PC-3 (cell line): Measurements from ENCODE around the gene CSNK1G1. TPM values are rescaled to one million over a fixed set of nuclear protein-coding genes. Genes with fewer than 3 reads are reported as not detected.

Experiments used
- ATAC-seq: fragments of 200-7000 bp; cut with Tn5 transposase; 2 replicates; pipeline ENCODE4 v1.9.1; 2020; ENCODE audit warnings: mild to moderate bottlenecking, moderate library complexity
- BruUV-seq: library from RNA; stranded (reverse); fragments of 400-500 nt; replicated peaks from 2 replicates; lab custom pipeline; 2021; lab: Mats Ljungman, UMichigan
- CTCF ChIA-PET: fragments of 300-600 bp; sonication (Branson Sonifier 250); formaldehyde crosslinking; loops from one replicate; lab custom pipeline; 2022; ENCODE audit warnings: antibody characterized with exemption; lab: Charles Lee
- POLR2A ChIA-PET: fragments of 300-600 bp; sonication (Branson Sonifier 250); formaldehyde crosslinking; loops from one replicate; lab custom pipeline; 2022; ENCODE audit warnings: antibody characterized with exemption; ENCODE audit not compliant: unreplicated experiment; lab: Charles Lee
- DNase-seq: peaks from one replicate; pipeline ENCODE4 v3.0.0-alpha.2; 2015
- H2AFZ ChIP-seq: fragments of 300-600 bp; sonication (generic); 2 replicates; pipeline ENCODE4 v1.6.0; 2016; ENCODE audit warnings: antibody characterized with exemption, low read length
- H3F3A ChIP-seq: fragments of 300-600 bp; sonication (generic); one replicate; pipeline ENCODE4 v1.6.0; 2017; ENCODE audit warnings: antibody characterized with exemption, low read length, control low read depth, mild to moderate bottlenecking; ENCODE audit not compliant: unreplicated experiment
- H3K27ac ChIP-seq: fragments of 300-600 bp; sonication (generic); 2 replicates; pipeline ENCODE4 v1.5.1; 2016; ENCODE audit warnings: mild to moderate bottlenecking, low read length
- H3K27me3 ChIP-seq: fragments of 300-600 bp; sonication (generic); 2 replicates; pipeline ENCODE4 v1.6.1; 2016; ENCODE audit warnings: low read length, mixed read lengths
- H3K36me3 ChIP-seq: fragments of 300-600 bp; sonication (generic); 2 replicates; pipeline ENCODE4 v1.6.1; 2016; ENCODE audit warnings: low read depth, mixed run types, low read length, mixed read lengths
- H3K4me1 ChIP-seq: fragments of 300-600 bp; sonication (generic); 2 replicates; pipeline ENCODE4 v1.5.1; 2016; ENCODE audit warnings: low read length; ENCODE audit not compliant: insufficient read depth
- H3K4me2 ChIP-seq: fragments of 300-600 bp; sonication (generic); 2 replicates; pipeline ENCODE4 v1.6.0; 2016; ENCODE audit warnings: low read length
- H3K4me3 ChIP-seq: fragments of 300-600 bp; sonication (generic); 2 replicates; pipeline ENCODE4 v1.5.1; 2016; ENCODE audit warnings: mild to moderate bottlenecking, low read length, mixed read lengths
- H3K79me2 ChIP-seq: fragments of 300-600 bp; sonication (generic); 2 replicates; pipeline ENCODE4 v1.6.1; 2017; ENCODE audit warnings: low read length, mixed read lengths
- H3K9ac ChIP-seq: fragments of 300-600 bp; sonication (generic); 2 replicates; pipeline ENCODE4 v1.6.0; 2016; ENCODE audit warnings: mild to moderate bottlenecking, low read length
- H3K9me2 ChIP-seq: fragments of 300-600 bp; sonication (generic); replicated peaks from 2 replicates; pipeline ENCODE4 v1.6.1; 2016; ENCODE audit warnings: mixed run types, low read length, mixed read lengths
- H3K9me3 ChIP-seq: fragments of 300-600 bp; sonication (generic); 2 replicates; pipeline ENCODE4 v1.6.1; 2016; ENCODE audit warnings: low read length, mixed read lengths
- H4K20me1 ChIP-seq: fragments of 300-600 bp; sonication (generic); 2 replicates; pipeline ENCODE4 v1.6.1; 2016; ENCODE audit warnings: low read length, mixed read lengths
- EZH2 ChIP-seq: fragments of 300-600 bp; sonication (generic); IDR thresholded peaks from one replicate; pipeline ENCODE4 v1.6.1; 2017; ENCODE audit warnings: antibody characterized with exemption, mild to moderate bottlenecking, low read length; ENCODE audit not compliant: unreplicated experiment
- EZH2phosphoT487 ChIP-seq: fragments of 300-600 bp; sonication (generic); IDR thresholded peaks from 2 replicates; pipeline ENCODE4 v1.6.1; 2018; ENCODE audit warnings: mild to moderate bottlenecking, antibody characterized with exemption, low read length, borderline replicate concordance
- intact Hi-C: fragments of 100-400 bp; cut with micrococcal nuclease; formaldehyde crosslinking; loops from 2 replicates; pipeline ENCODE4 v1.9.0; 2023
- total RNA-seq: library from RNA; depleted of rRNA; stranded (reverse); fragments of >200 nt; gene quantifications from 2 replicates; pipeline ENCODE4 v1.2.3, GENCODE V29; 2014
- TF ChIP-seq, protein P1 (sequence below): fragments of 300-600 bp; sonication (generic); conservative IDR thresholded peaks from 2 replicates; pipeline ENCODE4 v1.5.1; 2017; ENCODE audit warnings: antibody characterized with exemption, low read depth, mild to moderate bottlenecking, low read length

The CSNK1G1 gene
- total RNA-seq, 1 experiment from 2014 or later, result 9.8 TPM

DNA sequence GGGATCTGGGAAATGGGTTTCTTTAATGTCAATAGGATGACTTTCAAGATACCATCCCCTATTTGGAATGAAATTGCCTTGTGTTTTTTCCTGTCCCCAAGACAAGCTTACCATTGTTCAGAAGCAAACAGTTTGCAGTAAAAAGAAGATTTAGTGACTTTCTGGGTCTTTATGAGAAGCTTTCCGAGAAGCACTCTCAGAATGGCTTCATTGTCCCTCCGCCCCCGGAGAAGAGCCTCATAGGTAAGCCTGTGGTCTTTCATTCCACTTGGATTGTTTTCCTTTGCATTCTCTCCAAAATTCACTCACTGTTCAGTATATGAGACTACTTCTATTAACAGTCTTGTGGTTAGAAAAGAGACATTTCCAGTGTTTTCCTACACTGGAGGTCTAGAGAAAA is 230.0 kb downstream of the CSNK1G1 start:
- Histone ChIP-seq H3K4me1 (no peaks in the 10 kb centered on the region), H3K9ac (no peak overlapping the region), H3K27ac (no peak overlapping the region), H3F3A (no peaks in the 10 kb centered on the region), H3K4me3 (no peak overlapping the region), H2AFZ (no peak overlapping the region), H3K36me3 (peaks cover 36% of the 10 kb centered on the region), H3K4me2 (no peak overlapping the region), H4K20me1 (no peaks in the 10 kb centered on the region), H3K9me3 (no peaks in the 10 kb centered on the region), H3K27me3 (no peaks in the 10 kb centered on the region), H3K79me2 (no peaks in the 10 kb centered on the region), H3K9me2 (no peaks in the 10 kb centered on the region)
- ChIA-PET POLR2A (interaction anchor here (0.6 kb wide), 1 partner anchor 1838 kb away, joined by 3 read pairs; no protein-coding TSS in a partner anchor), CTCF (no interaction called here)
- BruUV-seq, result no TSS peak
- intact Hi-C loops, result no loop called here
- TF ChIP-seq EZH2phosphoT487 (no peak), EZH2 (no peak)
- TF ChIP-seq, protein P1, sequence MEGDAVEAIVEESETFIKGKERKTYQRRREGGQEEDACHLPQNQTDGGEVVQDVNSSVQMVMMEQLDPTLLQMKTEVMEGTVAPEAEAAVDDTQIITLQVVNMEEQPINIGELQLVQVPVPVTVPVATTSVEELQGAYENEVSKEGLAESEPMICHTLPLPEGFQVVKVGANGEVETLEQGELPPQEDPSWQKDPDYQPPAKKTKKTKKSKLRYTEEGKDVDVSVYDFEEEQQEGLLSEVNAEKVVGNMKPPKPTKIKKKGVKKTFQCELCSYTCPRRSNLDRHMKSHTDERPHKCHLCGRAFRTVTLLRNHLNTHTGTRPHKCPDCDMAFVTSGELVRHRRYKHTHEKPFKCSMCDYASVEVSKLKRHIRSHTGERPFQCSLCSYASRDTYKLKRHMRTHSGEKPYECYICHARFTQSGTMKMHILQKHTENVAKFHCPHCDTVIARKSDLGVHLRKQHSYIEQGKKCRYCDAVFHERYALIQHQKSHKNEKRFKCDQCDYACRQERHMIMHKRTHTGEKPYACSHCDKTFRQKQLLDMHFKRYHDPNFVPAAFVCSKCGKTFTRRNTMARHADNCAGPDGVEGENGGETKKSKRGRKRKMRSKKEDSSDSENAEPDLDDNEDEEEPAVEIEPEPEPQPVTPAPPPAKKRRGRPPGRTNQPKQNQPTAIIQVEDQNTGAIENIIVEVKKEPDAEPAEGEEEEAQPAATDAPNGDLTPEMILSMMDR, result no peak
- no peak for DNase-seq
- ATAC-seq, result no peak

- H4K20me1 ChIP-seq, result no peaks in the 10 kb centered on the region
- no peak for ATAC-seq
- H3K79me2 ChIP-seq, result no peaks in the 10 kb centered on the region
- no peak overlapping the region for H2AFZ ChIP-seq
- H3F3A ChIP-seq, result no peaks in the 10 kb centered on the region
- H3K27ac ChIP-seq, result no peak overlapping the region
- no peak overlapping the region for H3K9ac ChIP-seq
- no peaks in the 10 kb centered on the region for H3K27me3 ChIP-seq
- no peaks in the 10 kb centered on the region for H3K4me1 ChIP-seq
- H3K9me3 ChIP-seq, result no peaks in the 10 kb centered on the region
- BruUV-seq, result no TSS peak
- no peaks in the 10 kb centered on the region for H3K9me2 ChIP-seq
- H3K4me3 ChIP-seq, result no peak overlapping the region
- no peak overlapping the region for H3K4me2 ChIP-seq
- POLR2A ChIA-PET, result no interaction called here
- intact Hi-C loops, result no loop called here
- no peak for DNase-seq
- CTCF ChIA-PET, result no interaction called here
- TF ChIP-seq, protein P1, result no peak
- peaks cover 27% of the 10 kb centered on the region for H3K36me3 ChIP-seq
Measured at GRCh38 chr15:64122936-64123351, 233.0 kb downstream of the CSNK1G1 start.

GRCh38 chr15:64122444-64122843 is 233.5 kb downstream of the CSNK1G1 start:
- no peak overlapping the region for H3K4me3 ChIP-seq
- H3K27ac ChIP-seq, result no peak overlapping the region
- H3K27me3 ChIP-seq, result no peaks in the 10 kb centered on the region
- no peak for DNase-seq
- ChIA-PET CTCF (no interaction called here), POLR2A (no interaction called here)
- H2AFZ ChIP-seq, result no peak overlapping the region
- intact Hi-C loops, result no loop called here
- no peaks in the 10 kb centered on the region for H3F3A ChIP-seq
- H3K4me1 ChIP-seq, result no peaks in the 10 kb centered on the region
- peaks cover 22% of the 10 kb centered on the region for H3K36me3 ChIP-seq
- no peak overlapping the region for H3K4me2 ChIP-seq
- H3K9me2 ChIP-seq, result no peaks in the 10 kb centered on the region
- no peaks in the 10 kb centered on the region for H3K79me2 ChIP-seq
- no peaks in the 10 kb centered on the region for H4K20me1 ChIP-seq
- no peak overlapping the region for H3K9ac ChIP-seq
- ATAC-seq, result no peak
- BruUV-seq, result no TSS peak
- TF ChIP-seq EZH2phosphoT487, result no peak
- TF ChIP-seq, protein P1, result no peak
- TF ChIP-seq EZH2, result no peak
- no peaks in the 10 kb centered on the region for H3K9me3 ChIP-seq
